HG02623 (cell line): ENCODE data around the gene MAGI1.
"Not testable (repeated sequence)": the region's sequence is repeated elsewhere in the genome, so short reads cannot be mapped to it uniquely, and the experiment has no call there.

Source experiments
- ATAC-seq: cut with Tn5 transposase; IDR thresholded peaks from one replicate; pipeline ENCODE4 v1.9.1; 2021; ENCODE audit warnings: moderate library complexity; ENCODE audit not compliant: unreplicated experiment

The MAGI1 gene

GRCh38 chr3:65641045-65641444 lies 397.7 kb downstream of the MAGI1 start:
- no peak for ATAC-seq

GRCh38 chr3:65639444-65639843 lies 399.3 kb downstream of the MAGI1 start:
- no peak for ATAC-seq

GRCh38 chr3:65638301-65638700 lies 400.4 kb downstream of the MAGI1 start:
- no peak for ATAC-seq

- ATAC-seq, result no peak
These were observed 402.4 kb downstream of the MAGI1 start for GRCh38 chr3:65636326-65636725.

- no peak for ATAC-seq
These were observed 403.1 kb downstream of the MAGI1 start for GRCh38 chr3:65635657-65636056.

GRCh38 chr3:65633018-65633638 lies 405.6 kb downstream of the MAGI1 start:
- no peak for ATAC-seq

- ATAC-seq, result no peak
These were observed 406.3 kb downstream of the MAGI1 start for GRCh38 chr3:65632414-65632813.

- no peak for ATAC-seq
These were observed 409.7 kb downstream of the MAGI1 start for GRCh38 chr3:65628978-65629377.

GRCh38 chr3:65627062-65627461 lies 411.7 kb downstream of the MAGI1 start:
- no peak for ATAC-seq

- no peak for ATAC-seq
These were observed 413.4 kb downstream of the MAGI1 start for GRCh38 chr3:65625305-65625704.

GRCh38 chr3:65623362-65623761 lies 415.4 kb downstream of the MAGI1 start:
- ATAC-seq, result no peak

GRCh38 chr3:65619888-65620287 lies 418.8 kb downstream of the MAGI1 start:
- no peak for ATAC-seq

GRCh38 chr3:65619451-65619881 lies 419.3 kb downstream of the MAGI1 start:
- ATAC-seq, result no peak

GRCh38 chr3:65618599-65618998 lies 420.1 kb downstream of the MAGI1 start:
- no peak for ATAC-seq

- ATAC-seq, result no peak
These were observed 420.9 kb downstream of the MAGI1 start for GRCh38 chr3:65617787-65618186.

- ATAC-seq, result no peak
These were observed 421.5 kb downstream of the MAGI1 start for GRCh38 chr3:65617209-65617608.

GRCh38 chr3:65616563-65616962 lies 422.2 kb downstream of the MAGI1 start:
- no peak for ATAC-seq

GRCh38 chr3:65615329-65615728 lies 423.4 kb downstream of the MAGI1 start:
- ATAC-seq, result no peak

- ATAC-seq, result no peak
These were observed 424.1 kb downstream of the MAGI1 start for GRCh38 chr3:65614585-65614984.

GRCh38 chr3:65607965-65608460 lies 430.7 kb downstream of the MAGI1 start:
- not testable (repeated sequence) for ATAC-seq

- no peak for ATAC-seq
These were observed 431.6 kb downstream of the MAGI1 start for GRCh38 chr3:65607101-65607500.

- no peak for ATAC-seq
These were observed 432.8 kb downstream of the MAGI1 start for GRCh38 chr3:65605876-65606432.
